Esophagus muscularis mucosa (tissue), 3 donors: ENCODE results near the gene MYLK.

ENCODE experiments used
- CTCF ChIP-seq, 3 experiments: fragments of 200-600 bp in 2 of 3; fragments of 450-650 bp in 1 of 3; sonication (generic) in 2 of 3; IDR thresholded peaks; one replicate each; pipeline ENCODE4 v1.5.1; 2017 to 2019; ENCODE audit warnings: antibody characterized with exemption in 3 of 3, mild to moderate bottlenecking in 2 of 3, moderate library complexity in 1 of 3
- POLR2A ChIP-seq: fragments of 450-650 bp; IDR thresholded peaks from one replicate; pipeline ENCODE4 v1.6.1; 2017; ENCODE audit warnings: antibody characterized with exemption, moderate library complexity, mild to moderate bottlenecking, low read depth

DNA sequence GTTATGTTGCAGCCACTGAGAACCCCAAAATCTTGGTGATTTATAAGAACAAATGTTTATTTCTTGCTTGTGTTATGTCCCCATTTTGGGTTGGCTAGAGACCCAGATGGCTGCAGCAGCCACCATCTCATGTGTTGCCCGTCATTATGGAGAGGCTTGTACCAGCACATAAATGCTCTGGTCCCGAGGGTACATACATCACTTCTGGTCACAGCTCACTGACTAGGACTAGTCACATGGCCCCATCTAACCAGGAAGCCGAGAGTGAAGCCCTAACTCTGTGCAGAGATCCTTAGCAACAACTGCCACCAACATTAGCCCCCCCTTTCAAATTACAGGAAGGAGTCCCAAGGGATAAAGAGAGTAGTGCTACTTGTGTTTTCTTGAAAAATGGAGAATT lies 273.8 kb downstream of the MYLK start:
- TF ChIP-seq CTCF (IDR thresholded peaks at IDR 0.05) (no peak), POLR2A (no peak)
